Measurements from ENCODE around the gene SPA17.

SPA17 gene

GRCh38 chr11:124667601-124668000 lies 6.1 kb upstream of the SPA17 start:
- Histone ChIP-seq H3K27me3 (ENCODE audit: insufficient read depth, low read length) (peaks cover 47% of the 10 kb centered on the region), H3K4me3 (ENCODE audit: low read length) (no peak overlapping the region), H3K4me1 (ENCODE audit: insufficient read depth, low read length) (no peaks in the 10 kb centered on the region), H3K27ac (ENCODE audit: low read length) (no peak overlapping the region), H3K9me3 (ENCODE audit: insufficient read depth, low read depth, low read length) (no peaks in the 10 kb centered on the region), H3K36me3 (ENCODE audit: insufficient read depth, low read depth, low read length) (no peaks in the 10 kb centered on the region), H3K9ac (ENCODE audit: low read depth, low read length) (no peak overlapping the region)

GRCh38 chr11:124669193-124669592 lies 4.5 kb upstream of the SPA17 start:
- H3K36me3 ChIP-seq (ENCODE audit: insufficient read depth, low read depth, low read length) = no peaks in the 10 kb centered on the region
- no peak overlapping the region for H3K4me3 ChIP-seq (ENCODE audit: low read length)
- peaks cover 55% of the 10 kb centered on the region for H3K27me3 ChIP-seq (ENCODE audit: insufficient read depth, low read length)
- no peaks in the 10 kb centered on the region for H3K9me3 ChIP-seq (ENCODE audit: insufficient read depth, low read depth, low read length)
- no peak overlapping the region for H3K27ac ChIP-seq (ENCODE audit: low read length)
- no peaks in the 10 kb centered on the region for H3K4me1 ChIP-seq (ENCODE audit: insufficient read depth, low read length)
- no peak overlapping the region for H3K9ac ChIP-seq (ENCODE audit: low read depth, low read length)

- Histone ChIP-seq H3K4me1 (ENCODE audit: insufficient read depth, low read length) (no peaks in the 10 kb centered on the region), H3K9ac (ENCODE audit: low read depth, low read length) (no peak overlapping the region), H3K4me3 (ENCODE audit: low read length) (no peak overlapping the region), H3K36me3 (ENCODE audit: insufficient read depth, low read depth, low read length) (no peaks in the 10 kb centered on the region), H3K27me3 (ENCODE audit: insufficient read depth, low read length) (peaks cover 55% of the 10 kb centered on the region), H3K9me3 (ENCODE audit: insufficient read depth, low read depth, low read length) (no peaks in the 10 kb centered on the region), H3K27ac (ENCODE audit: low read length) (no peak overlapping the region)
Measured at GRCh38 chr11:124670732-124671131, 3.0 kb upstream of the SPA17 start.

GRCh38 chr11:124672536-124673215 lies 1.0 kb upstream of the SPA17 start:
- H3K4me3 ChIP-seq (ENCODE audit: low read length) = peak overlapping the region; percentile 78
- H3K9me3 ChIP-seq (ENCODE audit: insufficient read depth, low read depth, low read length) = no peaks in the 10 kb centered on the region
- peak overlapping the region; percentile 73 for H3K9ac ChIP-seq (ENCODE audit: low read depth, low read length)
- no peaks in the 10 kb centered on the region for H3K36me3 ChIP-seq (ENCODE audit: insufficient read depth, low read depth, low read length)
- peaks cover 46% of the 10 kb centered on the region for H3K27me3 ChIP-seq (ENCODE audit: insufficient read depth, low read length)
- no peak overlapping the region for H3K27ac ChIP-seq (ENCODE audit: low read length)
- H3K4me1 ChIP-seq (ENCODE audit: insufficient read depth, low read length) = no peaks in the 10 kb centered on the region

GRCh38 chr11:124674168-124674517 lies 439 bp downstream of the SPA17 start:
- Histone ChIP-seq H3K27ac (ENCODE audit: low read length) (no peak overlapping the region), H3K27me3 (ENCODE audit: insufficient read depth, low read length) (peaks cover 36% of the 10 kb centered on the region), H3K4me3 (ENCODE audit: low read length) (peak overlapping the region; percentile 78), H3K9ac (ENCODE audit: low read depth, low read length) (peak overlapping the region; percentile 53; the same call in 1 of the 2 replicates), H3K4me1 (ENCODE audit: insufficient read depth, low read length) (no peaks in the 10 kb centered on the region), H3K9me3 (ENCODE audit: insufficient read depth, low read depth, low read length) (no peaks in the 10 kb centered on the region), H3K36me3 (ENCODE audit: insufficient read depth, low read depth, low read length) (no peaks in the 10 kb centered on the region)

GRCh38 chr11:124674571-124674970 lies 867 bp downstream of the SPA17 start:
- peak overlapping the region; percentile 78 for H3K4me3 ChIP-seq (ENCODE audit: low read length)
- peak overlapping the region; percentile 53; the same call in 1 of the 2 replicates for H3K9ac ChIP-seq (ENCODE audit: low read depth, low read length)
- H3K27ac ChIP-seq (ENCODE audit: low read length) = no peak overlapping the region
- no peaks in the 10 kb centered on the region for H3K4me1 ChIP-seq (ENCODE audit: insufficient read depth, low read length)
- H3K27me3 ChIP-seq (ENCODE audit: insufficient read depth, low read length) = peaks cover 32% of the 10 kb centered on the region
- no peaks in the 10 kb centered on the region for H3K36me3 ChIP-seq (ENCODE audit: insufficient read depth, low read depth, low read length)
- H3K9me3 ChIP-seq (ENCODE audit: insufficient read depth, low read depth, low read length) = no peaks in the 10 kb centered on the region

- H3K4me1 ChIP-seq (ENCODE audit: insufficient read depth, low read length) = no peaks in the 10 kb centered on the region
- no peak overlapping the region for H3K27ac ChIP-seq (ENCODE audit: low read length)
- peaks cover 15% of the 10 kb centered on the region for H3K27me3 ChIP-seq (ENCODE audit: insufficient read depth, low read length)
- no peaks in the 10 kb centered on the region for H3K36me3 ChIP-seq (ENCODE audit: insufficient read depth, low read depth, low read length)
- H3K4me3 ChIP-seq (ENCODE audit: low read length) = no peak overlapping the region
- H3K9me3 ChIP-seq (ENCODE audit: insufficient read depth, low read depth, low read length) = no peaks in the 10 kb centered on the region
- H3K9ac ChIP-seq (ENCODE audit: low read depth, low read length) = no peak overlapping the region
Measured at GRCh38 chr11:124676386-124676785, 2.7 kb downstream of the SPA17 start.

GRCh38 chr11:124678416-124678815 lies 4.7 kb downstream of the SPA17 start:
- Histone ChIP-seq H3K9me3 (ENCODE audit: insufficient read depth, low read depth, low read length) (peaks cover 5% of the 10 kb centered on the region), H3K27ac (ENCODE audit: low read length) (no peak overlapping the region), H3K36me3 (ENCODE audit: insufficient read depth, low read depth, low read length) (no peaks in the 10 kb centered on the region), H3K27me3 (ENCODE audit: insufficient read depth, low read length) (no peaks in the 10 kb centered on the region; the same call in 1 of the 2 replicates), H3K4me3 (ENCODE audit: low read length) (no peak overlapping the region), H3K4me1 (ENCODE audit: insufficient read depth, low read length) (no peaks in the 10 kb centered on the region), H3K9ac (ENCODE audit: low read depth, low read length) (no peak overlapping the region)

GRCh38 chr11:124681421-124681820 lies 7.7 kb downstream of the SPA17 start:
- H3K9ac ChIP-seq (ENCODE audit: low read depth, low read length) = no peak overlapping the region
- peaks cover 20% of the 10 kb centered on the region for H3K9me3 ChIP-seq (ENCODE audit: insufficient read depth, low read depth, low read length)
- no peak overlapping the region for H3K4me3 ChIP-seq (ENCODE audit: low read length)
- no peaks in the 10 kb centered on the region for H3K36me3 ChIP-seq (ENCODE audit: insufficient read depth, low read depth, low read length)
- H3K27ac ChIP-seq (ENCODE audit: low read length) = no peak overlapping the region
- H3K4me1 ChIP-seq (ENCODE audit: insufficient read depth, low read length) = no peaks in the 10 kb centered on the region
- H3K27me3 ChIP-seq (ENCODE audit: insufficient read depth, low read length) = no peaks in the 10 kb centered on the region

- H3K9ac ChIP-seq (ENCODE audit: low read depth, low read length) = no peak overlapping the region
- no peaks in the 10 kb centered on the region for H3K27me3 ChIP-seq (ENCODE audit: insufficient read depth, low read length)
- H3K36me3 ChIP-seq (ENCODE audit: insufficient read depth, low read depth, low read length) = no peaks in the 10 kb centered on the region
- H3K9me3 ChIP-seq (ENCODE audit: insufficient read depth, low read depth, low read length) = peaks cover 20% of the 10 kb centered on the region
- H3K4me3 ChIP-seq (ENCODE audit: low read length) = no peak overlapping the region
- no peaks in the 10 kb centered on the region for H3K4me1 ChIP-seq (ENCODE audit: insufficient read depth, low read length)
- no peak overlapping the region for H3K27ac ChIP-seq (ENCODE audit: low read length)
Measured at GRCh38 chr11:124682443-124682842, 8.7 kb downstream of the SPA17 start.

- H3K36me3 ChIP-seq (ENCODE audit: insufficient read depth, low read depth, low read length) = no peaks in the 10 kb centered on the region
- H3K4me1 ChIP-seq (ENCODE audit: insufficient read depth, low read length) = no peaks in the 10 kb centered on the region
- H3K27ac ChIP-seq (ENCODE audit: low read length) = no peak overlapping the region
- no peaks in the 10 kb centered on the region for H3K9me3 ChIP-seq (ENCODE audit: insufficient read depth, low read depth, low read length)
- H3K9ac ChIP-seq (ENCODE audit: low read depth, low read length) = no peak overlapping the region
- no peaks in the 10 kb centered on the region for H3K27me3 ChIP-seq (ENCODE audit: insufficient read depth, low read length)
- no peak overlapping the region for H3K4me3 ChIP-seq (ENCODE audit: low read length)
Measured at GRCh38 chr11:124693142-124693541, 19.4 kb downstream of the SPA17 start.

- no peaks in the 10 kb centered on the region for H3K9me3 ChIP-seq (ENCODE audit: insufficient read depth, low read depth, low read length)
- H3K36me3 ChIP-seq (ENCODE audit: insufficient read depth, low read depth, low read length) = no peaks in the 10 kb centered on the region
- no peak overlapping the region for H3K4me3 ChIP-seq (ENCODE audit: low read length)
- no peak overlapping the region for H3K9ac ChIP-seq (ENCODE audit: low read depth, low read length)
- H3K4me1 ChIP-seq (ENCODE audit: insufficient read depth, low read length) = peaks cover 4% of the 10 kb centered on the region
- H3K27me3 ChIP-seq (ENCODE audit: insufficient read depth, low read length) = no peaks in the 10 kb centered on the region
- H3K27ac ChIP-seq (ENCODE audit: low read length) = no peak overlapping the region
Measured at GRCh38 chr11:124699547-124699946, 25.8 kb downstream of the SPA17 start.

Measured in iPS-20b (cell line).